Left lung (tissue), 10 donors: ENCODE measurements around the gene GGT5. TPM values are rescaled to one million over a fixed set of nuclear protein-coding genes. Genes with fewer than 3 reads are reported as not detected.

ENCODE experiments used
- ATAC-seq: fragments of 200-7000 bp; cut with Tn5 transposase; one replicate; pipeline ENCODE4 v1.9.1; 2020; ENCODE audit warnings: moderate library complexity
- DNase-seq, 4 donors: peaks; one replicate each; pipeline ENCODE4 v3.0.0-alpha.2; 2013 to 2020
- H3K27ac ChIP-seq, 2 donors: fragments of 200-600 bp; sonication (generic) in 1 of 2; one replicate each; pipeline versions ENCODE4 v1.5.0 to v1.8.0; 2020 to 2021
- H3K27me3 ChIP-seq, 2 donors: fragments of 200-600 bp; sonication (generic) in 1 of 2; one replicate each; pipeline versions ENCODE4 v1.5.0 to v1.8.0; 2020 to 2021
- H3K36me3 ChIP-seq, 2 donors: fragments of 200-600 bp; sonication (generic) in 1 of 2; one replicate each; pipeline versions ENCODE4 v1.5.0 to v1.8.0; 2020 to 2021
- H3K4me1 ChIP-seq, 2 donors: fragments of 200-600 bp; one replicate each; pipeline ENCODE4 v1.8.0; 2021
- H3K4me3 ChIP-seq, 2 donors: fragments of 200-600 bp; sonication (generic) in 1 of 2; one replicate each; pipeline versions ENCODE4 v1.5.0 to v1.8.0; 2020 to 2021; ENCODE audit warnings: mild to moderate bottlenecking in 1 of 2
- H3K9me3 ChIP-seq, 2 donors: fragments of 200-600 bp; sonication (generic) in 1 of 2; one replicate each; pipeline versions ENCODE4 v1.5.0 to v1.8.0; 2020 to 2021
- CTCF ChIP-seq, 2 donors: fragments of 200-600 bp; sonication (generic) in 1 of 2; IDR thresholded peaks; one replicate each; pipeline versions ENCODE4 v1.5.0 to v1.8.0; 2021; ENCODE audit warnings: antibody characterized with exemption in 2 of 2
- intact Hi-C, 2 donors: fragments of 100-400 bp; cut with DNase I; formaldehyde crosslinking; loops; one replicate each; pipeline versions ENCODE4 v1.11.2 to v1.14.2; 2022
- polyA plus RNA-seq, 6 donors: library from polyadenylated mRNA; unstranded; fragments of 120-200 nt; gene quantifications; one replicate each; pipeline ENCODE4 v1.2.1, GENCODE V29; 2013; ENCODE audit not compliant: insufficient read length in 6 of 6
- total RNA-seq, 2 donors: library from RNA; stranded (reverse); fragmentation: NEBNext Ultra II Directional; extraction: Animal tissue kit (Norgen Biotek cat#: 25700); gene quantifications; one replicate each; pipeline ENCODE4 v1.2.1, GENCODE V29; 2021
- donor health status: DM: no; HTN: yes; CAD: no.
- donor health status: DM: no; HTN: no; CAD: no.

The GGT5 gene
- total and polyA plus RNA-seq, 8 donors, result 10.6 to 25.6 (median 13.5) TPM

GRCh38 chr22:24181996-24182899 is 62.6 kb downstream of the GGT5 start:
- peaks cover 0 to 38% of the 10 kb centered on the region in 2 donors for H3K36me3 ChIP-seq
- peak in 1 of 4 donors; percentile 69 for DNase-seq
- no peak overlapping the region for H3K27ac ChIP-seq
- no peak for TF ChIP-seq CTCF (IDR thresholded peaks at IDR 0.05)
- H3K9me3 ChIP-seq, result no peaks in the 10 kb centered on the region
- peak; percentile 72 for ATAC-seq
- H3K27me3 ChIP-seq, result no peaks in the 10 kb centered on the region
- peak overlapping the region; percentile 32 to 36 for H3K4me3 ChIP-seq
- peaks cover 0 to 19% of the 10 kb centered on the region in 2 donors for H3K4me1 ChIP-seq
- intact Hi-C loops, result no loop called here

GRCh38 chr22:24181088-24181995 is 63.5 kb downstream of the GGT5 start, which contains the start of gene SUSD2:
TSS of gene SUSD2 (plus strand) at chr22:24181487. CDS start at chr22:24181520, 33 bp downstream.
- H3K27me3 ChIP-seq, result no peaks in the 10 kb centered on the region
- H3K4me3 ChIP-seq, result peak within 1 kb of the TSS; percentile 32 to 36
- peak within 1 kb of the TSS; percentile 13 to 33 for H3K27ac ChIP-seq
- H3K9me3 ChIP-seq, result no peaks in the 10 kb centered on the region
- TF ChIP-seq CTCF (IDR thresholded peaks at IDR 0.05), result no peak
- ATAC-seq (peak; percentile 83), DNase-seq (peak in 1 of 4 donors; percentile 87)
- intact Hi-C loops, result no loop called here
- H3K36me3 ChIP-seq, result peaks cover 0 to 45% of the 10 kb centered on the region in 2 donors
- H3K4me1 ChIP-seq, result peaks cover 0 to 19% of the 10 kb centered on the region in 2 donors

GRCh38 chr22:24180316-24181087 is 64.4 kb downstream of the GGT5 start:
- ATAC-seq (no peak), DNase-seq (peak in 1 of 4 donors; percentile 65)
- intact Hi-C loops, result no loop called here
- H3K9me3 ChIP-seq, result no peaks in the 10 kb centered on the region
- peaks cover 0 to 45% of the 10 kb centered on the region in 2 donors for H3K36me3 ChIP-seq
- peak overlapping the region in 1 of 2 donors; percentile 15 for H3K27ac ChIP-seq
- no peaks in the 10 kb centered on the region for H3K27me3 ChIP-seq
- peaks cover 0 to 19% of the 10 kb centered on the region in 2 donors for H3K4me1 ChIP-seq
- no peak overlapping the region for H3K4me3 ChIP-seq
- no peak for TF ChIP-seq CTCF (IDR thresholded peaks at IDR 0.05)

GRCh38 chr22:24179478-24180210 is 65.2 kb downstream of the GGT5 start:
- H3K27ac ChIP-seq, result peak overlapping the region in 1 of 2 donors; percentile 18

More at GRCh38 chr22:24179478-24180210, 65.2 kb downstream of the GGT5 start:
- no peak overlapping the region for H3K4me3 ChIP-seq
- no peak for ATAC-seq
- peak in 1 of 4 donors; percentile 72 for DNase-seq
- intact Hi-C loops, result loop anchor here in 1 of 2 donors (10.0 kb wide), 1 partner anchor 65 kb away; no protein-coding TSS in a partner anchor
- H3K27me3 ChIP-seq, result no peaks in the 10 kb centered on the region
- H3K9me3 ChIP-seq, result no peaks in the 10 kb centered on the region
- peaks cover 0 to 45% of the 10 kb centered on the region in 2 donors for H3K36me3 ChIP-seq
- no peak for TF ChIP-seq CTCF (IDR thresholded peaks at IDR 0.05)
- peaks cover 0 to 19% of the 10 kb centered on the region in 2 donors for H3K4me1 ChIP-seq
